Epithelial cell of esophagus (primary cell): ENCODE measurements around the gene EFNA4.
"Not testable (repeated sequence)": the region's sequence is repeated elsewhere in the genome, so short reads cannot be mapped to it uniquely, and the experiment has no call there.

Experiments used
- DNase-seq: peaks from one replicate; pipeline ENCODE4 v3.0.0; 2010; ENCODE audit warnings: low read depth
- H3K4me3 ChIP-seq: 2 replicates; pipeline ENCODE4 v1.5.1; 2011; ENCODE audit warnings: mild to moderate bottlenecking, low read length, control low read depth
- TF ChIP-seq, protein P1 (sequence below): IDR thresholded peaks from 2 replicates; pipeline ENCODE4 v1.5.1; 2011; ENCODE audit warnings: low read depth, mild to moderate bottlenecking, low read length, control low read depth, inconsistent platforms; ENCODE audit not compliant: insufficient read depth; ENCODE audit errors: missing control alignments

EFNA4 gene

DNA sequence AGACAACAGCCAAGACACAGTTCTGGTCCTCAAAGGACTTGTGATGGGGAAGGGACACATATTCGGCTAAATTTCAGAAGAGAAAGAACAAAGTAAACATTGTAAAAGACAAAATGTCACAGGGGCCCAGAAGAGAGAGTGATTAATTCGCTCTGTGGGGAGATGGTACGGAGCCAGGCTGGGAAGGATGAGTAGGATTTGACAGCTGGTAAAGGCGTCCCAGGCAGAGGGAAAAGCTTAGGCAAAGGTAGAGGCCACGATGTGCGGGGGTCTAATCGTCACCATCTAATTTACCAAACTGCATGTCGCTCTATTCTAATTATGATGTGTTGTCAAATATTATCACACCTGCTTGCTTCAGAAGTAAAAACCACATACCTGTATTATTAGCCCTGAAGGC is 46.8 kb downstream of the EFNA4 start:
- no peak overlapping the region for H3K4me3 ChIP-seq
- TF ChIP-seq, protein P1, sequence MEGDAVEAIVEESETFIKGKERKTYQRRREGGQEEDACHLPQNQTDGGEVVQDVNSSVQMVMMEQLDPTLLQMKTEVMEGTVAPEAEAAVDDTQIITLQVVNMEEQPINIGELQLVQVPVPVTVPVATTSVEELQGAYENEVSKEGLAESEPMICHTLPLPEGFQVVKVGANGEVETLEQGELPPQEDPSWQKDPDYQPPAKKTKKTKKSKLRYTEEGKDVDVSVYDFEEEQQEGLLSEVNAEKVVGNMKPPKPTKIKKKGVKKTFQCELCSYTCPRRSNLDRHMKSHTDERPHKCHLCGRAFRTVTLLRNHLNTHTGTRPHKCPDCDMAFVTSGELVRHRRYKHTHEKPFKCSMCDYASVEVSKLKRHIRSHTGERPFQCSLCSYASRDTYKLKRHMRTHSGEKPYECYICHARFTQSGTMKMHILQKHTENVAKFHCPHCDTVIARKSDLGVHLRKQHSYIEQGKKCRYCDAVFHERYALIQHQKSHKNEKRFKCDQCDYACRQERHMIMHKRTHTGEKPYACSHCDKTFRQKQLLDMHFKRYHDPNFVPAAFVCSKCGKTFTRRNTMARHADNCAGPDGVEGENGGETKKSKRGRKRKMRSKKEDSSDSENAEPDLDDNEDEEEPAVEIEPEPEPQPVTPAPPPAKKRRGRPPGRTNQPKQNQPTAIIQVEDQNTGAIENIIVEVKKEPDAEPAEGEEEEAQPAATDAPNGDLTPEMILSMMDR: no peak
- no peak for DNase-seq

GRCh38 chr1:155110826-155111225 is 47.3 kb downstream of the EFNA4 start:
- TF ChIP-seq, protein P1: no peak
- DNase-seq: no peak
- no peak overlapping the region for H3K4me3 ChIP-seq

GRCh38 chr1:155113450-155113980 is 50.0 kb downstream of the EFNA4 start:
- DNase-seq: no peak
- H3K4me3 ChIP-seq: no peak overlapping the region
- TF ChIP-seq, protein P1: no peak

DNA sequence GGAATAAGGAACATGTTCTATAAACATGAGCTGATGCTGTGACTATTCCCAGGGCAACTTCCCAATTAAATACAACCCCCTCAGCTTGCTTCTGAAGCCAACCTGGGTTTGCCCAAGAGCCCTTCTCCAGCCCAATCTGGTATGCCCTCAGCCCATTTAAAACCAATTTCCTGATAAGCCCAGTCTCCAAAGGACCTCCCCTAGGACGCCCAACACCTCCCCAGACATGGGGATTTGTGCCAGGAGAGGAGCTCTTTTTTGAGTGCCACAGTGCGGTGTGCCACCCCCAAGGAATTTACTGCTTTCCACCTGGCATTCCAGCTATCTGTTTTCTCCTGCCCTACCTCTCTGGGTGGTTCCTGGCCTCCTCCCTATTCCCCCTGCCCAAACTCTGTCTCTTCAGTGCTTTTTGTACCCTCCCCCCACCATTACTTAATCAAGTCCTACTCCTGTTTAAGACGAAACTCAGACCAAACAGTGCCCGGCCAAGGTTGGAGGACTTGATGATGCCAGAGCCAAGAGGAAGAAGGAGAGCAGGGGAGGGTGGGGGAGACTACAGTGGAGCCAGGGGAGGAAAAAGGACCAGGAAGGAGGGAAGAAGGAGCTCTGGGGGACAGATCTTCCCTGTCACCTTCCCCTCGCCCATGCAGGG is 52.7 kb downstream of the EFNA4 start:
- TF ChIP-seq, protein P1: no peak
- no peak overlapping the region for H3K4me3 ChIP-seq
- no peak for DNase-seq

DNA sequence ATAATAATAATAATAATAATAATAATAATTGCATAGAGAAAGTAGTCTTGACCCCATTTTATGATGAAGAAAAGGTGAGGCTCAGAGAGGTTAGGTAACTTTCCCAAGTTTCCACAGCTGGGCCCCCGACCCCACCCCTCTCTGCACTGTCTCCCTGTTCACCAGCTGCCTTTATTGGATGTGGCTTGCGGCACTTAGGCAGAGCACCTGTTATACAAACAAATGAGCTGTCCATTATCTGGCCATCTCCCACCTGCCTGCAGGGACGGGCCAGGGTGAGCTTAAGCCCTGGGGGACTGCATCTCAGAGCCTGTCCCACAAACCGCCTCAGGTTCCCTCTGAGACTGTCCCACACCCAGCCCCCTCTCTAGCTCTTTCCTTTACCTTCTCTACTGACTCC is 54.1 kb downstream of the EFNA4 start:
- DNase-seq: no peak
- no peak overlapping the region for H3K4me3 ChIP-seq
- TF ChIP-seq, protein P1: no peak

DNA sequence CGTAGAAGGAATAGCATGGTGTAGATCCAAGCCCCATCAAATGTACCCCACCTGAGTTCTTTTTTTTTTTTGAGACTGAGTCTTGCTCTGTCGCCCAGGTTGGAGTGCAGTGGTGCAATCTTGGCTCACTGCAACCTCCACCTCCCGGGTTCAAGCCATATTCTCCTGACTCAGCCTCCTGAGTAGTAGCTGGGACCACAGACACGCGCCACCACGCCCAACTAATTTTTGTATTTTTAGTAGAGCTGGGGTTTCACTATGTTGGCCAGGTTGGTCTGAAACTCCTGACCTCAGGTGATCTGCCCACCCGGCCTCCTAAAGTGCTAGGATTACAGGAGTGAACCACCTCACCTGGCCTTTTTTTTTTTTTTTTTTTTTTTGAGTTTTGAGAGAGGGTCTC is 54.5 kb downstream of the EFNA4 start:
- H3K4me3 ChIP-seq, DNase-seq: not testable (repeated sequence)
